Loucy (cell line): Measurements from ENCODE around the gene BANP.

Experiments
- EZH2phosphoT487 ChIP-seq: fragments of 200-600 bp; IDR thresholded peaks from 2 replicates; pipeline ENCODE4 v1.6.1; 2018; ENCODE audit warnings: antibody characterized with exemption, mild to moderate bottlenecking, moderate library complexity, borderline replicate concordance
- TF ChIP-seq, protein P1 (sequence below): fragments of 200-600 bp; sonication (generic); conservative IDR thresholded peaks from 2 replicates; pipeline ENCODE4 v1.5.1; 2014; ENCODE audit warnings: mild to moderate bottlenecking, antibody characterized with exemption, low read length

DNA sequence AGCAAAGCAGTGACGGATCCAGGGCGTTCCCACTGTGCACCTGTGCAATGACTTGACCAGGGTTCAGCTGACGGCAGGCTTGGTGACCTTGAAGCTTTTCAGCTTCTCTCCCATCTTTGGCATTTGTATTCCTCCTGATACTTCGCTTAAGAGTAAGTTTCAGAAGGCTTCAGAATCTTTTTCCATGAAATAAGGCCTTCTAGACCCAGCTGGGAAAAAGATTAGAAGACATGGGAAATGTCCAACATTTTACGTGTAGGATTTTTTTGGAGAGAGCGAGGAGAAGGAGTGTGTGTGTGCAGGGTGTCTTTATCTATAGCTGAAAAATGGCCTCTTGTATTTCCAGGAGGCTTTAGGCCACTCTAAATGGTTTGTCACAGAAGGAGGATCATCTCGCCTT is 104.1 kb downstream of the BANP start:
- TF ChIP-seq, protein P1, sequence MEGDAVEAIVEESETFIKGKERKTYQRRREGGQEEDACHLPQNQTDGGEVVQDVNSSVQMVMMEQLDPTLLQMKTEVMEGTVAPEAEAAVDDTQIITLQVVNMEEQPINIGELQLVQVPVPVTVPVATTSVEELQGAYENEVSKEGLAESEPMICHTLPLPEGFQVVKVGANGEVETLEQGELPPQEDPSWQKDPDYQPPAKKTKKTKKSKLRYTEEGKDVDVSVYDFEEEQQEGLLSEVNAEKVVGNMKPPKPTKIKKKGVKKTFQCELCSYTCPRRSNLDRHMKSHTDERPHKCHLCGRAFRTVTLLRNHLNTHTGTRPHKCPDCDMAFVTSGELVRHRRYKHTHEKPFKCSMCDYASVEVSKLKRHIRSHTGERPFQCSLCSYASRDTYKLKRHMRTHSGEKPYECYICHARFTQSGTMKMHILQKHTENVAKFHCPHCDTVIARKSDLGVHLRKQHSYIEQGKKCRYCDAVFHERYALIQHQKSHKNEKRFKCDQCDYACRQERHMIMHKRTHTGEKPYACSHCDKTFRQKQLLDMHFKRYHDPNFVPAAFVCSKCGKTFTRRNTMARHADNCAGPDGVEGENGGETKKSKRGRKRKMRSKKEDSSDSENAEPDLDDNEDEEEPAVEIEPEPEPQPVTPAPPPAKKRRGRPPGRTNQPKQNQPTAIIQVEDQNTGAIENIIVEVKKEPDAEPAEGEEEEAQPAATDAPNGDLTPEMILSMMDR: no peak
- TF ChIP-seq EZH2phosphoT487: no peak
